Lower leg skin (tissue), 4 donors: ENCODE measurements around the gene PLEKHN1. TPM values are rescaled to one million over a fixed set of nuclear protein-coding genes. Genes with fewer than 3 reads are reported as not detected.

Source experiments
- DNase-seq, 2 donors: peaks; one replicate each; pipeline ENCODE4 v3.0.0-alpha.2; 2019; ENCODE audit warnings: low spot score in 2 of 2
- H3K4me3 ChIP-seq: fragments of 200-600 bp; sonication (generic); 2 replicates; pipeline ENCODE4 v1.5.1; 2017; ENCODE audit warnings: mild to moderate bottlenecking, low read depth; ENCODE audit not compliant: poor library complexity, severe bottlenecking
- CTCF ChIP-seq, 3 donors: fragments of 450-650 bp; IDR thresholded peaks; one replicate each; pipeline ENCODE4 v1.5.1; 2016; ENCODE audit warnings: antibody characterized with exemption in 3 of 3, mild to moderate bottlenecking in 3 of 3, moderate library complexity in 2 of 3
- POLR2A ChIP-seq, 2 donors: fragments of 450-650 bp; IDR thresholded peaks; one replicate each; pipeline ENCODE4 v1.6.1; 2016 to 2017; ENCODE audit warnings: antibody characterized with exemption in 2 of 2, mild to moderate bottlenecking in 1 of 2, moderate library complexity in 1 of 2
- WGBS, 2 donors: methylation state at CpG; one replicate each; pipeline ENCODE4 v1.1.5; 2018; 5-methylcytosine and 5-hydroxymethylcytosine counted together
- intact Hi-C: fragments of 100-400 bp; cut with DNase I; formaldehyde crosslinking; loops from one replicate; pipeline ENCODE4 v1.15.0; 2023; ENCODE audit warnings: low total_unique reads
- total RNA-seq, 4 donors: library from RNA; depleted of rRNA; stranded (reverse); fragments of >200 nt; gene quantifications; one replicate each; pipeline ENCODE4 v1.1.0, GENCODE V29; 2016

The PLEKHN1 gene
- total RNA-seq, 4 donors from 2014 or later: 38.7 to 109 (median 45.3) TPM

GRCh38 chr1:1019122-1019999, 53.1 kb downstream of the PLEKHN1 start:
- peak in 1 of 2 donors; percentile 95 for DNase-seq
- TF ChIP-seq POLR2A (IDR thresholded peaks at IDR 0.05) (no peak), CTCF (IDR thresholded peaks at IDR 0.05) (no peak)
- peak overlapping the region; percentile 27 for H3K4me3 ChIP-seq
- WGBS, 2 donors: 2 to 4% methylated on average over 20 to 25 of the region's 91 CpGs
- intact Hi-C loops: no loop called here

- DNase-seq: no peak
- WGBS, 2 donors: 1% methylated on average over 36 of the region's 58 CpGs; no CpG with 5 or more reads in 1 of the 2 donors
- TF ChIP-seq POLR2A (IDR thresholded peaks at IDR 0.05) (no peak), CTCF (IDR thresholded peaks at IDR 0.05) (no peak)
- intact Hi-C loops: no loop called here
- peak within 1 kb of the TSS; percentile 37 for H3K4me3 ChIP-seq
These were observed 53.7 kb downstream of the PLEKHN1 start, which contains the start of gene AGRN for GRCh38 chr1:1020000-1020404. Gene AGRN, plus strand, starts transcription at chr1:1020120. Its CDS starts 53 bp downstream, at chr1:1020173.

GRCh38 chr1:1020415-1021009, 54.2 kb downstream of the PLEKHN1 start:
- H3K4me3 ChIP-seq: peak overlapping the region; percentile 37
- intact Hi-C loops: no loop called here
- WGBS, 2 donors: 0% methylated on average over 10 to 25 of the region's 59 CpGs
- no peak for TF ChIP-seq CTCF (IDR thresholded peaks at IDR 0.05)
- DNase-seq: no peak

GRCh38 chr1:1021010-1021919, 55.0 kb downstream of the PLEKHN1 start:
- WGBS, 2 donors: 18 to 22% methylated on average over 24 to 32 of the region's 33 CpGs
- TF ChIP-seq CTCF (IDR thresholded peaks at IDR 0.05) (no peak), POLR2A (IDR thresholded peaks at IDR 0.05) (no peak)

GRCh38 chr1:1021920-1022259, 55.6 kb downstream of the PLEKHN1 start:
- no peak for DNase-seq
- WGBS, 2 donors: 78 to 83% methylated on average over 10 of the region's 10 CpGs
- H3K4me3 ChIP-seq: no peak overlapping the region
- TF ChIP-seq CTCF (IDR thresholded peaks at IDR 0.05): no peak
- TF ChIP-seq POLR2A (IDR thresholded peaks at IDR 0.05): no peak
- intact Hi-C loops: no loop called here

More at GRCh38 chr1:1021010-1021919, 55.0 kb downstream of the PLEKHN1 start:
- DNase-seq: no peak
- no peak overlapping the region for H3K4me3 ChIP-seq
- intact Hi-C loops: no loop called here
